HG02571 (cell line): ENCODE measurements around the gene OR56B4.
"Not testable (repeated sequence)": the region's sequence is repeated elsewhere in the genome, so short reads cannot be mapped to it uniquely, and the experiment has no call there.

Experiments used
- ATAC-seq: cut with Tn5 transposase; IDR thresholded peaks from one replicate; pipeline ENCODE4 v1.9.1; 2021; ENCODE audit warnings: mild to moderate bottlenecking, moderate library complexity; ENCODE audit not compliant: unreplicated experiment

Gene OR56B4

GRCh38 chr11:6143737-6144136 lies 36.3 kb downstream of the OR56B4 start:
- ATAC-seq, result not testable (repeated sequence)

GRCh38 chr11:6151117-6151516 lies 43.6 kb downstream of the OR56B4 start:
- no peak for ATAC-seq

DNA sequence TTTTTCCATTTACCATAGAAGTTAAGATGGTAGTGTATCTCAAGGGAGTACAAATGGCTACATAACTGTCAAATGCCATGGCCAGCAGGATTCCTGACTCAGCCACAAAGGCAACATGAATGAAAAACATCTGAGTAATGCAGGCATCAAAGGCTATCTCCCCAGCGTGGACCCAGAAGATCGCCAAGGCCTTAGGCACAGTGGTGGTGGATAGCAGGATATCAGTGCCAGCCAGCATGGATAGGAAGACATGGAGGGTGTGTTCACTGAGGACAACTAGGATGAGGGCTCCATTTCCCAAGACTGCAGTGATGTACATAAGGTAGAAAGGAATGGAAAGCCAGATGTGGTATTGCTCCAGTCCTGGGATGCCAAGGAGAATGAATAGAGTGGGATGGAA lies 44.6 kb downstream of the OR56B4 start:
- no peak for ATAC-seq

- no peak for ATAC-seq
Observed at GRCh38 chr11:6156628-6157359, 49.3 kb downstream of the OR56B4 start.
